Osteocyte (in vitro differentiated cells): Measurements from ENCODE around the gene FAHD1. TPM values are rescaled to one million over a fixed set of nuclear protein-coding genes. Genes with fewer than 3 reads are reported as not detected.

Experiments
- DNase-seq: peaks from one replicate; pipeline ENCODE4 v3.0.0; 2021; ENCODE audit warnings: mixed read lengths; ENCODE audit not compliant: unreplicated experiment; ENCODE audit errors: extremely low spot score
- H3K27ac Mint-ChIP-seq: one replicate; pipeline ENCODE4 v1.8.0; 2021; ENCODE audit warnings: mild to moderate bottlenecking, mixed read lengths; ENCODE audit not compliant: unreplicated experiment
- H3K27me3 Mint-ChIP-seq: one replicate; pipeline ENCODE4 v1.8.0; 2021; ENCODE audit warnings: mixed read lengths; ENCODE audit not compliant: unreplicated experiment
- H3K36me3 Mint-ChIP-seq: one replicate; pipeline ENCODE4 v1.8.0; 2021; ENCODE audit warnings: mixed read lengths; ENCODE audit not compliant: unreplicated experiment
- H3K4me1 Mint-ChIP-seq: one replicate; pipeline ENCODE4 v1.8.0; 2021; ENCODE audit warnings: mixed read lengths; ENCODE audit not compliant: unreplicated experiment
- H3K4me3 Mint-ChIP-seq: one replicate; pipeline ENCODE4 v1.8.0; 2021; ENCODE audit warnings: mild to moderate bottlenecking, moderate library complexity, mixed read lengths; ENCODE audit not compliant: unreplicated experiment
- H3K9me3 Mint-ChIP-seq: one replicate; pipeline ENCODE4 v1.8.0; 2021; ENCODE audit warnings: mixed read lengths; ENCODE audit not compliant: unreplicated experiment
- total RNA-seq: library from RNA; stranded (reverse); gene quantifications from 2 replicates; pipeline ENCODE4 v1.2.1, GENCODE V29; 2021
- TF ChIP-seq, protein P1 (sequence below): fragments of 200-600 bp; sonication (generic); IDR thresholded peaks from 2 replicates; pipeline ENCODE4 v1.5.0; 2021; ENCODE audit warnings: antibody characterized with exemption, mild to moderate bottlenecking, moderate library complexity

Gene FAHD1
- total RNA-seq, 1 donor from 2014 or later, result 25.9 TPM

DNA sequence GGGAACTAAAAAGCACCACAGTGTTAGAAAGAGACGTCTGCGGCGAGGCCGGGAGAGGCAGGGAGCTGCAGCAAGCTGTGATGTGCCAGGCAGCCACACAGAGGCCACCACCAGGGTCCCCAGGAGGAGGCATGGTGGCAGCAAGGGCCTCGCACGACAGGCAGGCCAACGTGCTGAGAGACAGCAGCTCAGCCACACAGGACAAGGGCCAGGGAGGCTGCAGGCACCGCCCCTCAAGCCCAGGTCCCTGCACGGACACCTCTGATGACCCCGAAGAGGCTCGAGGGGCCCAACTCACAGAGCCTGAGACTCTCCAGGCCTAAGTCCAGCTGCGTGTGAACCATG, 6.1 kb upstream of the FAHD1 start:
- peaks cover 4% of the 10 kb centered on the region for H3K36me3 Mint-ChIP-seq
- no peaks in the 10 kb centered on the region for H3K9me3 Mint-ChIP-seq
- H3K27me3 Mint-ChIP-seq, result no peaks in the 10 kb centered on the region
- H3K27ac Mint-ChIP-seq, result no peak overlapping the region
- H3K4me1 Mint-ChIP-seq, result peaks cover 17% of the 10 kb centered on the region
- DNase-seq, result no peak
- TF ChIP-seq, protein P1, sequence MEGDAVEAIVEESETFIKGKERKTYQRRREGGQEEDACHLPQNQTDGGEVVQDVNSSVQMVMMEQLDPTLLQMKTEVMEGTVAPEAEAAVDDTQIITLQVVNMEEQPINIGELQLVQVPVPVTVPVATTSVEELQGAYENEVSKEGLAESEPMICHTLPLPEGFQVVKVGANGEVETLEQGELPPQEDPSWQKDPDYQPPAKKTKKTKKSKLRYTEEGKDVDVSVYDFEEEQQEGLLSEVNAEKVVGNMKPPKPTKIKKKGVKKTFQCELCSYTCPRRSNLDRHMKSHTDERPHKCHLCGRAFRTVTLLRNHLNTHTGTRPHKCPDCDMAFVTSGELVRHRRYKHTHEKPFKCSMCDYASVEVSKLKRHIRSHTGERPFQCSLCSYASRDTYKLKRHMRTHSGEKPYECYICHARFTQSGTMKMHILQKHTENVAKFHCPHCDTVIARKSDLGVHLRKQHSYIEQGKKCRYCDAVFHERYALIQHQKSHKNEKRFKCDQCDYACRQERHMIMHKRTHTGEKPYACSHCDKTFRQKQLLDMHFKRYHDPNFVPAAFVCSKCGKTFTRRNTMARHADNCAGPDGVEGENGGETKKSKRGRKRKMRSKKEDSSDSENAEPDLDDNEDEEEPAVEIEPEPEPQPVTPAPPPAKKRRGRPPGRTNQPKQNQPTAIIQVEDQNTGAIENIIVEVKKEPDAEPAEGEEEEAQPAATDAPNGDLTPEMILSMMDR, result no peak
- H3K4me3 Mint-ChIP-seq, result no peak overlapping the region

DNA sequence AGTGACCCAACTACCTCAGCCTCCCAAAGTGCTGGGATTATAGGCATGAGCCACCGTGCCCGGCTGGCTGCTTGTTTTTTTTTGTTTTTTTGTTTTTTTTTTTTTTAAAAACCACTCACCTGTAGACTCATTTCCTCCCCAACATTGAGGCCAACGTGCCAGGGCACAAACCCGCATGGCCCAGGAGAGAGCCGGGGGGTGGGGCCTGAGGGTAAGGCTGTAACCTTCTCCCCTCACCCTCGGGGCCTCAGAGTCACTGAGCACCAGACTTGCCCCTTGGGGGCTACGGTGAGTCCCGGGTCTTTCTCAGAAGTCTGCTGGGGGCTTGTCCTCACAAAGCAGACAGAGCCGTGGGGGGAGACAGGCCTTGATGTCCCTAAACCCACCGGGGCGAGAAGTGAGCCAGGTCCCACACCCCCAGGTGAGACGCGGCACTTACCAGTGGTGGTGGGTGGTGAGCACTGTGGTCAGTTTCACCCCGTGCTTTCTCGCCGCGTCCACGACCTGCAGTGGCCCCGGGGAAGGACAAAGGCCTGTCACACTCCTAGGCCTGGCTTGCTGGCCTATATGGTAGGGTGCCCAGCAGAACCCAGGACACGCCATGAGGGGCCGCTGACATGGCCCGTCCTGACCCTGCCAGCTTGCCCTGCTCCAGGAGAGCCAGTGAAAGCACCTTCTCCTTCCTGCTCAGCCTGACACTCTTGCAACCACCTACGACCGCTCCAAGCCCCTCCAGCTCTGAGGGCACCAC, 5.0 kb upstream of the FAHD1 start:
- H3K27ac Mint-ChIP-seq, result no peak overlapping the region
- no peak overlapping the region for H3K4me3 Mint-ChIP-seq
- H3K36me3 Mint-ChIP-seq, result peaks cover 4% of the 10 kb centered on the region
- no peaks in the 10 kb centered on the region for H3K27me3 Mint-ChIP-seq
- no peaks in the 10 kb centered on the region for H3K9me3 Mint-ChIP-seq
- TF ChIP-seq, protein P1, result no peak
- H3K4me1 Mint-ChIP-seq, result peaks cover 17% of the 10 kb centered on the region
- no peak for DNase-seq

DNA sequence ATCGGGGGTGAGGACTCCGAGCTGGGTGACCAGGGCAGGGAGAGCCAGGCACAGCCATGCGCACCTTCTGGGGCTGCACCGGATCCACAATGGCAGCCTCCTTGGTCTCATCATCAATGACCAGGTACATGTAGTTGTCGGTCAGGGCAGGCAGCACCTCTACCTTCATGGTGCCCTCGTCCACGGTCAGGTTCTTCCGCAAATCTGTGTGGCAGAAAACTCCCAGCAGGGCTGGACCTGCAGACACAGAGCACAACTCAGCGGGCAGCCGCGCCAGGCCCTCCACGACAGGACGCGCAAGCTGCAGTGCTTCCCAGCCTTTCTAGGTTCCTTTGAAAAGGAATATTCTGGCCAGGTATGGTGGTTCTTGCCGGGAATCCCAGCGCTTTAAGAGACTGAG, 4.2 kb upstream of the FAHD1 start:
- peaks cover 23% of the 10 kb centered on the region for H3K4me1 Mint-ChIP-seq
- DNase-seq, result no peak
- H3K4me3 Mint-ChIP-seq, result no peak overlapping the region
- H3K36me3 Mint-ChIP-seq, result peaks cover 4% of the 10 kb centered on the region
- H3K9me3 Mint-ChIP-seq, result no peaks in the 10 kb centered on the region
- TF ChIP-seq, protein P1, result no peak
- no peak overlapping the region for H3K27ac Mint-ChIP-seq
- no peaks in the 10 kb centered on the region for H3K27me3 Mint-ChIP-seq

DNA sequence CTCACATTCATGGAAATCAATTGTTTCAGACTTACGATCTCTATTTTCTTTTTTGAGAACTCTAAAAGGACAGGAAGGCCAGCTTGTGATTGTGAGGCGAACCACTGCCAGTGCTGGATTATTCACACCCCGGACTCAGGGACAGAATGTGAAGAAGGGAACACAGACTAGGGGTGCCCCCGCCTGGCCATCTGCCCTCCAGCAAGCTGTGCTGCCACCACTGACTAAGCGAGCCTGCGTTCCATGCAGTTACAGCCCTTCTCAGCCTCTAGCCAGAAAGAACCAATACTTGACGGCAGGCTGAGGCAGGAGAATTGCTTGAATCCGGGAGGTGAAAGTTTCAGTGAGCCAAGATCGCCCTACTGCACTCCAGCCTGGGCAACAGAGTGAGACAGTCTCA, 3.2 kb upstream of the FAHD1 start:
- Mint-ChIP-seq H3K4me1 (peaks cover 30% of the 10 kb centered on the region), H3K9me3 (no peaks in the 10 kb centered on the region), H3K27me3 (no peaks in the 10 kb centered on the region), H3K36me3 (peaks cover 4% of the 10 kb centered on the region), H3K4me3 (peak overlapping the region; percentile 18), H3K27ac (no peak overlapping the region)
- no peak for DNase-seq
- TF ChIP-seq, protein P1, result peak; percentile 21

DNA sequence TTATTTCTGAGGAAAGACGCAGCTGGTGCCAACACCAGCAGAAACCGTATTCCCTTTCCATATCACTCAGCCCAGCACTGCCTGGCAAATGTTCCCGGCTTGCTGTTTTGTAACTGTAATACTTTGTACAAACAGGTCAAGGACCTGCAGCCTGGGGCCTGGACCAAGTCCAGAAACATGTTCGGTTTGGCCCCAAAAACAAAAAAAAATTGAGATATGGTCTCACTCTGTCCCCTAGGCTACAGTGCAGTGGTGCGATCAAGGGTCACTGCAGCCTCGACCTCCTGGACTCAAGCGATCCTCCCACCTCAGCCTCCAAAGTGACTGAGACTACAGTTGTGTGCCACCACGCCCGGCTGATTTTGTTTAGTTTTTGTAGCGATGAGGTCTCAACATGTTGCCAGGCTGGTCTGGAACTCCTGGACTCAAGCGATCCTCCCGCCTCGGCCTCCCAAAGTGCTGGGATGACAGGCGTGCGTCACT, 1.6 kb upstream of the FAHD1 start:
- Mint-ChIP-seq H3K36me3 (peaks cover 8% of the 10 kb centered on the region), H3K4me3 (peak overlapping the region; percentile 70), H3K9me3 (no peaks in the 10 kb centered on the region), H3K4me1 (peaks cover 38% of the 10 kb centered on the region), H3K27me3 (no peaks in the 10 kb centered on the region), H3K27ac (no peak overlapping the region)
- DNase-seq, result no peak
- TF ChIP-seq, protein P1, result no peak
